HG03025 (cell line): Measurements from ENCODE around the gene SMAD3.
"Not testable (repeated sequence)": the region's sequence is repeated elsewhere in the genome, so short reads cannot be mapped to it uniquely, and the experiment has no call there.

Source experiments
- ATAC-seq: cut with Tn5 transposase; IDR thresholded peaks from one replicate; pipeline ENCODE4 v1.9.1; 2021; ENCODE audit warnings: mild to moderate bottlenecking, moderate library complexity; ENCODE audit not compliant: unreplicated experiment, low FRiP score

SMAD3 gene

GRCh38 chr15:67062369-67062985 is 2.9 kb upstream of the SMAD3 start:
- ATAC-seq, result no peak

- ATAC-seq, result no peak
These were observed 1.5 kb upstream of the SMAD3 start for GRCh38 chr15:67063689-67064606.

GRCh38 chr15:67064607-67065530 is 533 bp upstream of the SMAD3 start:
- no peak for ATAC-seq

GRCh38 chr15:67066041-67066958 is 898 bp downstream of the SMAD3 start:
- no peak for ATAC-seq

- ATAC-seq, result no peak
These were observed 1.8 kb downstream of the SMAD3 start for GRCh38 chr15:67066959-67067853.

GRCh38 chr15:67067930-67068551 is 2.6 kb downstream of the SMAD3 start:
- no peak for ATAC-seq

GRCh38 chr15:67068710-67069400 is 3.5 kb downstream of the SMAD3 start:
- no peak for ATAC-seq

- no peak for ATAC-seq
These were observed 4.7 kb downstream of the SMAD3 start for GRCh38 chr15:67070150-67070549.

- no peak for ATAC-seq
These were observed 5.7 kb downstream of the SMAD3 start for GRCh38 chr15:67070892-67071664.

GRCh38 chr15:67072442-67072841 is 7.0 kb downstream of the SMAD3 start:
- ATAC-seq, result no peak

- ATAC-seq, result no peak
These were observed 7.6 kb downstream of the SMAD3 start for GRCh38 chr15:67072958-67073357.

- no peak for ATAC-seq
These were observed 9.5 kb downstream of the SMAD3 start for GRCh38 chr15:67074886-67075229.

- not testable (repeated sequence) for ATAC-seq
These were observed 10.2 kb downstream of the SMAD3 start for GRCh38 chr15:67075555-67076135.

GRCh38 chr15:67076147-67076843 is 10.9 kb downstream of the SMAD3 start:
- ATAC-seq, result no peak

- no peak for ATAC-seq
These were observed 12.3 kb downstream of the SMAD3 start for GRCh38 chr15:67077641-67078215.

GRCh38 chr15:67079361-67079760 is 14.0 kb downstream of the SMAD3 start:
- no peak for ATAC-seq
